ENCODE results near the gene IL12RB2.

GRCh38 chr1:67431156-67431765, 123.6 kb downstream of the IL12RB2 start:
- TF ChIP-seq EP300 (IDR thresholded peaks at IDR 0.05) (no peak), CTCF (IDR thresholded peaks at IDR 0.05) (no peak)

Measured in suprapubic skin (tissue), 3 donors.